Effector memory CD4-positive, alpha-beta T cell (primary cell): ENCODE data around the gene ZNF684.

Experiments used
- DNase-seq, 3 donors: peaks; one replicate each; pipeline ENCODE4 v3.0.0-alpha.2; 2020
- H3K27ac ChIP-seq: 2 replicates; pipeline ENCODE4 v1.7.0; 2013; ENCODE audit warnings: mild to moderate bottlenecking, low read length, moderate library complexity; ENCODE audit not compliant: insufficient read depth, poor library complexity, severe bottlenecking
- H3K27me3 ChIP-seq: replicated peaks from 2 replicates; pipeline ENCODE4 v1.7.0; 2013; ENCODE audit warnings: mild to moderate bottlenecking, low read length; ENCODE audit not compliant: insufficient read depth, control insufficient read depth, poor library complexity, severe bottlenecking
- H3K36me3 ChIP-seq: 2 replicates; pipeline ENCODE4 v1.7.0; 2013; ENCODE audit warnings: mild to moderate bottlenecking, low read length, moderate library complexity; ENCODE audit not compliant: control insufficient read depth, insufficient read depth
- H3K4me1 ChIP-seq: 2 replicates; pipeline ENCODE4 v1.7.0; 2013; ENCODE audit warnings: low read length, mild to moderate bottlenecking; ENCODE audit not compliant: control insufficient read depth, insufficient read depth, poor library complexity, severe bottlenecking
- H3K4me3 ChIP-seq: 2 replicates; pipeline ENCODE4 v1.7.0; 2013; ENCODE audit warnings: low read length, low read depth, mild to moderate bottlenecking; ENCODE audit not compliant: insufficient read depth, poor library complexity, severe bottlenecking
- H3K9me3 ChIP-seq: 2 replicates; pipeline ENCODE4 v1.7.0; 2013; ENCODE audit warnings: mild to moderate bottlenecking, low read length, moderate library complexity; ENCODE audit not compliant: control insufficient read depth

Gene ZNF684

GRCh38 chr1:40595623-40596022, 64.2 kb downstream of the ZNF684 start:
- no peak for DNase-seq
- Histone ChIP-seq H3K27me3 (no peaks in the 10 kb centered on the region), H3K4me3 (no peak overlapping the region), H3K9me3 (no peaks in the 10 kb centered on the region), H3K36me3 (no peaks in the 10 kb centered on the region), H3K4me1 (no peaks in the 10 kb centered on the region), H3K27ac (no peak overlapping the region)
